Right lobe of liver (tissue), 6 donors: ENCODE data around the gene MAPK12. TPM values are rescaled to one million over a fixed set of nuclear protein-coding genes. Genes with fewer than 3 reads are reported as not detected.

Experiments
- ATAC-seq, 4 donors: fragments of 200-7000 bp; cut with Tn5 transposase; one replicate each; pipeline ENCODE4 v1.9.1; 2020; ENCODE audit warnings: mild to moderate bottlenecking in 4 of 4, moderate library complexity in 4 of 4
- DNase-seq, 3 donors: peaks; one replicate each; pipeline ENCODE4 v3.0.0-alpha.2; 2020
- H3K27ac ChIP-seq, 3 donors: fragments of 200-600 bp; one replicate each; pipeline ENCODE4 v1.8.0; 2022
- H3K27me3 ChIP-seq, 2 donors: fragments of 200-600 bp; one replicate each; pipeline ENCODE4 v1.8.0; 2022
- H3K36me3 ChIP-seq, 4 donors: fragments of 200-600 bp; sonication (generic) in 1 of 4; one replicate each; pipeline versions ENCODE4 v1.5.1 to v1.8.0; 2017 to 2022; ENCODE audit warnings: control low read depth in 1 of 4
- H3K4me1 ChIP-seq, 4 donors: fragments of 200-600 bp; sonication (generic) in 1 of 4; one replicate each; pipeline versions ENCODE4 v1.5.1 to v1.8.0; 2017 to 2022; ENCODE audit warnings: control low read depth in 1 of 4
- H3K4me3 ChIP-seq, 3 donors: fragments of 200-600 bp; one replicate each; pipeline ENCODE4 v1.8.0; 2022
- H3K9me3 ChIP-seq, 4 donors: fragments of 200-600 bp; sonication (generic) in 1 of 4; one replicate each; pipeline versions ENCODE4 v1.5.1 to v1.8.0; 2017 to 2022; ENCODE audit warnings: control low read depth in 1 of 4
- POLR2A ChIP-seq: fragments of 450-650 bp; IDR thresholded peaks from one replicate; pipeline ENCODE4 v1.6.1; 2017; ENCODE audit warnings: antibody characterized with exemption, mild to moderate bottlenecking
- WGBS: methylation state at CpG from one replicate; pipeline ENCODE4 v1.1.6; 2018; ENCODE audit warnings: low coverage, low lambda C conversion rate; ENCODE audit not compliant: insufficient coverage; ENCODE audit errors: missing lambda C conversion rate; 5-methylcytosine and 5-hydroxymethylcytosine counted together
- intact Hi-C, 2 donors: fragments of 100-400 bp; cut with DNase I; formaldehyde crosslinking; loops; one replicate each; pipeline versions ENCODE4 v1.11.2 to v1.14.1; 2022
- total RNA-seq, 6 experiments: library from RNA; depleted of rRNA in 2 of 6; stranded (reverse); fragments of >200 nt in 2 of 6; fragmentation: NEBNext Ultra II Directional in 3 of 6; extraction: Animal tissue kit (Norgen Biotek cat#: 25700) in 3 of 6; gene quantifications; one replicate each; pipeline versions ENCODE4 v1.1.0 to v1.2.4, GENCODE V29; 2016 to 2023
- TF ChIP-seq, protein P1 (sequence below), 4 donors: fragments of 200-600 bp in 3 of 4; fragments of 450-650 bp in 1 of 4; IDR thresholded peaks; one replicate each; pipeline versions ENCODE4 v1.5.1 to v1.8.0; 2016 to 2022; ENCODE audit warnings: antibody characterized with exemption in 4 of 4, mild to moderate bottlenecking in 2 of 4
- donor health status: DM: no; HTN: yes; CAD: no.
- donor health status: DM: no; HTN: no; CAD: no.
- donor health status: DM: no; HTN: no; CAD: no.
- donor health status: DM: no; HTN: yes; CAD: no.
- donor health status: DM: no; HTN: yes; CAD: no.

Gene MAPK12
- total RNA-seq, 6 experiments from 2014 or later = 2.1 to 7.6 (median 3.6) TPM

- WGBS = 82% methylated on average over 6 of the region's 45 CpGs
- Histone ChIP-seq H3K9me3 (no peaks in the 10 kb centered on the region), H3K27me3 (no peaks in the 10 kb centered on the region), H3K27ac (no peak overlapping the region), H3K36me3 (peaks cover 0 to 88% (median 56%) of the 10 kb centered on the region in 4 donors), H3K4me1 (no peaks in the 10 kb centered on the region), H3K4me3 (no peak overlapping the region)
- ATAC-seq = peak in 2 of 4 donors; percentile 2 to 55
- no peak for TF ChIP-seq POLR2A
- TF ChIP-seq, protein P1, sequence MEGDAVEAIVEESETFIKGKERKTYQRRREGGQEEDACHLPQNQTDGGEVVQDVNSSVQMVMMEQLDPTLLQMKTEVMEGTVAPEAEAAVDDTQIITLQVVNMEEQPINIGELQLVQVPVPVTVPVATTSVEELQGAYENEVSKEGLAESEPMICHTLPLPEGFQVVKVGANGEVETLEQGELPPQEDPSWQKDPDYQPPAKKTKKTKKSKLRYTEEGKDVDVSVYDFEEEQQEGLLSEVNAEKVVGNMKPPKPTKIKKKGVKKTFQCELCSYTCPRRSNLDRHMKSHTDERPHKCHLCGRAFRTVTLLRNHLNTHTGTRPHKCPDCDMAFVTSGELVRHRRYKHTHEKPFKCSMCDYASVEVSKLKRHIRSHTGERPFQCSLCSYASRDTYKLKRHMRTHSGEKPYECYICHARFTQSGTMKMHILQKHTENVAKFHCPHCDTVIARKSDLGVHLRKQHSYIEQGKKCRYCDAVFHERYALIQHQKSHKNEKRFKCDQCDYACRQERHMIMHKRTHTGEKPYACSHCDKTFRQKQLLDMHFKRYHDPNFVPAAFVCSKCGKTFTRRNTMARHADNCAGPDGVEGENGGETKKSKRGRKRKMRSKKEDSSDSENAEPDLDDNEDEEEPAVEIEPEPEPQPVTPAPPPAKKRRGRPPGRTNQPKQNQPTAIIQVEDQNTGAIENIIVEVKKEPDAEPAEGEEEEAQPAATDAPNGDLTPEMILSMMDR (IDR thresholded peaks at IDR 0.05) = no peak
- DNase-seq = no peak
- intact Hi-C loops = no loop called here
Observed at GRCh38 chr22:50282361-50283155, 21.1 kb upstream of the MAPK12 start.

GRCh38 chr22:50281957-50282356 is 20.5 kb upstream of the MAPK12 start:
- Histone ChIP-seq H3K4me3 (no peak overlapping the region), H3K4me1 (no peaks in the 10 kb centered on the region), H3K27me3 (no peaks in the 10 kb centered on the region), H3K36me3 (peaks cover 0 to 86% (median 53%) of the 10 kb centered on the region in 4 donors), H3K27ac (no peak overlapping the region), H3K9me3 (no peaks in the 10 kb centered on the region)
- no peak for TF ChIP-seq POLR2A
- TF ChIP-seq, protein P1 (IDR thresholded peaks at IDR 0.05) = no peak
- peak in 2 of 4 donors; percentile 2 to 18 for ATAC-seq
- DNase-seq = no peak
- intact Hi-C loops = no loop called here
- WGBS = no CpG with 5 or more reads among the region's 25 CpGs

DNA sequence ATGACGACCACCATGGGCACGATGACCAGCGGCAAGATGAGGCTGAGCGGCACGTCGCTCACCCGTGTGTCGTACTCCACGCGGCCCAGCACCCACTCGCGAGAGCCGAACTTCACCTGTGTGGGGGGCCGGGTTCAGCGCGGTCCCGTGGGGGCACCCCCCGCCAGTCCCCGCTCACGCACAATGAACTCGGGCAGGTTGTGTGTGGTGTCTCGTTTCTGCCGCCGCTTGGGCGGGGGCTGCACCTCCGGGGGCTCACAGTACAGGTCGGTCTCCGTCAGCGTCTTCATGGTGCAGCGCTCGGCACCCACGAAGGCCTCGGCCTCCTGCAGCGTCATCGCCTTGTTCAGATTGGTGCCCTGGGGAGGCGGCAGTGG is 19.9 kb upstream of the MAPK12 start:
- H3K36me3 ChIP-seq = peaks cover 0 to 86% (median 52%) of the 10 kb centered on the region in 4 donors
- ATAC-seq (no peak), DNase-seq (no peak)
- no CpG with 5 or more reads among the region's 36 CpGs for WGBS
- no peaks in the 10 kb centered on the region for H3K9me3 ChIP-seq
- intact Hi-C loops = no loop called here
- TF ChIP-seq, protein P1 (IDR thresholded peaks at IDR 0.05) = no peak
- TF ChIP-seq POLR2A = no peak
- H3K4me3 ChIP-seq = no peak overlapping the region
- no peak overlapping the region for H3K27ac ChIP-seq
- H3K27me3 ChIP-seq = no peaks in the 10 kb centered on the region
- no peaks in the 10 kb centered on the region for H3K4me1 ChIP-seq

- ATAC-seq = no peak
- peaks cover 0 to 2% (median 0%) of the 10 kb centered on the region in 4 donors for H3K4me1 ChIP-seq
- H3K36me3 ChIP-seq = peaks cover 0 to 85% (median 49%) of the 10 kb centered on the region in 4 donors
- intact Hi-C loops = no loop called here
- no peak overlapping the region for H3K27ac ChIP-seq
- no peaks in the 10 kb centered on the region for H3K9me3 ChIP-seq
- 90% methylated on average over 7 of the region's 47 CpGs for WGBS
- H3K4me3 ChIP-seq = no peak overlapping the region
- no peak for DNase-seq
- no peak for TF ChIP-seq POLR2A
- TF ChIP-seq, protein P1 (IDR thresholded peaks at IDR 0.05) = no peak
- no peaks in the 10 kb centered on the region for H3K27me3 ChIP-seq
Observed at GRCh38 chr22:50280708-50281383, 19.4 kb upstream of the MAPK12 start.
